Measurements from ENCODE around the gene CPNE5. TPM values are rescaled to one million over a fixed set of nuclear protein-coding genes. Genes with fewer than 3 reads are reported as not detected.

Gene CPNE5
- total and polyA plus RNA-seq, 9 of the 15 experiments (the other 6 are each of a cell fraction or from before 2014, with no cell fraction given), result 0.14 to 1.0 (median 0.46) TPM; not detected in 2

GRCh38 chr6:36847152-36847551 is 7.9 kb upstream of the CPNE5 start:
- no peak for TF ChIP-seq TCF15 (CRISPR knock-in tag; IDR thresholded peaks at IDR 0.05)
- no peak for TF ChIP-seq CHCHD3 (CRISPR knock-in tag; IDR thresholded peaks at IDR 0.05)
- TF ChIP-seq MBD1 (CRISPR knock-in tag; IDR thresholded peaks at IDR 0.05), result no peak
- no peak for TF ChIP-seq ZNF655 (CRISPR knock-in tag; IDR thresholded peaks at IDR 0.05)
- no peak for TF ChIP-seq RBM17 (IDR thresholded peaks at IDR 0.05; ENCODE audit: borderline replicate concordance, low read depth, low read length)
- TF ChIP-seq NCOA4 (IDR thresholded peaks at IDR 0.05; ENCODE audit: partially characterized antibody), result no peak
- TF ChIP-seq KLF10 (CRISPR knock-in tag; IDR thresholded peaks at IDR 0.05), result no peak
- TF ChIP-seq ZC3H8 (IDR thresholded peaks at IDR 0.05), result no peak
- TF ChIP-seq MTF1 (CRISPR knock-in tag; IDR thresholded peaks at IDR 0.05; ENCODE audit: borderline replicate concordance), result no peak
- TF ChIP-seq TFE3 (CRISPR knock-in tag; IDR thresholded peaks at IDR 0.05), result no peak
- no peak for TF ChIP-seq ATF3 (IDR thresholded peaks at IDR 0.05)
- TF ChIP-seq ATF3 (CRISPR knock-in tag; conservative IDR thresholded peaks at IDR 0.05), result no peak
- no peak for TF ChIP-seq BDP1 (IDR thresholded peaks at IDR 0.05; ENCODE audit: insufficient read depth, insufficient read length)
- TF ChIP-seq C11orf30 (IDR thresholded peaks at IDR 0.05; ENCODE audit: low read depth), result no peak
- no peak for TF ChIP-seq JUN (IDR thresholded peaks at IDR 0.05; ENCODE audit: borderline replicate concordance, low read depth, low read length)
- no peak for TF ChIP-seq JUN (CRISPR knock-in tag; IDR thresholded peaks at IDR 0.05; ENCODE audit: borderline replicate concordance)
- no peak for TF ChIP-seq MBD2 (IDR thresholded peaks at IDR 0.05; ENCODE audit: borderline replicate concordance, low read depth)
- no peak for ATAC-seq
- no peaks in the 10 kb centered on the region for H3K9me3 ChIP-seq (replicated peaks; ENCODE audit: control insufficient read depth, insufficient read depth, low read depth, low read length)
- BruUV-seq (replicated peaks), result no TSS peak
- H3K79me2 ChIP-seq (ENCODE audit: control insufficient read depth, insufficient read depth, low read length), result no peaks in the 10 kb centered on the region
- H3K4me3 ChIP-seq, result no peak overlapping the region
- CTCF ChIA-PET (ENCODE audit: low intra/inter-chr PET ratio), result no interaction called here
- H3K9me1 ChIP-seq (ENCODE audit: control insufficient read depth, insufficient read depth, low read length), result peaks cover 3% of the 10 kb centered on the region
- in situ Hi-C loops (cut with MboI) (no loop called here), intact Hi-C loops (cut with micrococcal nuclease) (no loop called here)
- POLR2A ChIA-PET, result interaction anchor here (0.6 to 3.8 kb wide), 5 partner anchors 12 to 113 kb away, joined by 3 to 23 read pairs (median 3); partner anchors contain the start of gene PPIL1
- no peak overlapping the region for H3K27ac ChIP-seq (ENCODE audit: extremely low read depth, low read depth, low read length)
- H2AFZ ChIP-seq (ENCODE audit: low read depth, low read length), result no peak overlapping the region
- H3K4me2 ChIP-seq (ENCODE audit: insufficient read depth, low read length), result no peak overlapping the region
- H3K9ac ChIP-seq (ENCODE audit: insufficient read depth in 1 of 2, low read depth in 2 of 2, low read length in 2 of 2), result peak overlapping the region in 1 of 2 experiments; percentile 71; a peak in 1 of 4 replicates
- no peak for FAIRE-seq
- DNase-seq (ENCODE audit: extremely low read depth in 1 of 4, low spot score in 3 of 4), result no peak
- peaks cover 8% of the 10 kb centered on the region; the same call in 2 of the 3 replicates for H3K36me3 ChIP-seq (ENCODE audit: control insufficient read depth, insufficient read depth, low read length)
- H3K4me1 ChIP-seq (replicated peaks in 1 of 2; ENCODE audit: control insufficient read depth in 2 of 2, insufficient read depth in 2 of 2, low read length in 2 of 2), result peaks cover 34 to 36% of the 10 kb centered on the region in 2 experiments
- no peaks in the 10 kb centered on the region for H4K20me1 ChIP-seq (replicated peaks; ENCODE audit: control insufficient read depth, insufficient read depth, low read length)
- WGBS (ENCODE audit: insufficient coverage, low coverage, missing lambda C conversion rate), result 88% methylated on average over 4 of the region's 4 CpGs
- no peaks in the 10 kb centered on the region for H3K27me3 ChIP-seq (ENCODE audit: control insufficient read depth in 2 of 2, insufficient read depth in 2 of 2, low read length in 2 of 2)
